Activated naive CD4-positive, alpha-beta T cell treated with anti-CD3 and anti-CD28 coated beads for 36 hours (primary cell): ENCODE data around the gene BRCA2. TPM values are rescaled to one million over a fixed set of nuclear protein-coding genes. Genes with fewer than 3 reads are reported as not detected.
"Not testable (repeated sequence)": the region's sequence is repeated elsewhere in the genome, so short reads cannot be mapped to it uniquely, and the experiment has no call there.

ENCODE experiments used
- CTCF ChIA-PET: fragments of 350-600 bp; sonication (Branson Sonifier 250); formaldehyde crosslinking; loops from one replicate; lab custom pipeline; 2021; ENCODE audit warnings: antibody characterized with exemption; lab: Charles Lee
- DNase-seq: peaks from one replicate; pipeline ENCODE4 v3.0.0-alpha.2; 2020
- H3K27ac Mint-ChIP-seq: one replicate; pipeline ENCODE4 v1.8.0; 2021; ENCODE audit warnings: mild to moderate bottlenecking, mixed read lengths
- H3K27me3 Mint-ChIP-seq: one replicate; pipeline ENCODE4 v1.8.0; 2021; ENCODE audit warnings: low read depth, mixed read lengths
- H3K36me3 Mint-ChIP-seq: one replicate; pipeline ENCODE4 v1.8.0; 2021; ENCODE audit warnings: low read depth, mixed read lengths
- H3K4me1 Mint-ChIP-seq: one replicate; pipeline ENCODE4 v1.8.0; 2021; ENCODE audit warnings: low read depth, mixed read lengths
- H3K4me3 Mint-ChIP-seq: one replicate; pipeline ENCODE4 v1.8.0; 2021; ENCODE audit warnings: mild to moderate bottlenecking, moderate library complexity, mixed read lengths
- H3K9me3 Mint-ChIP-seq: one replicate; pipeline ENCODE4 v1.8.0; 2021; ENCODE audit warnings: mixed read lengths
- intact Hi-C: fragments of 100-400 bp; cut with micrococcal nuclease; formaldehyde crosslinking; loops from one replicate; pipeline ENCODE4 v1.15.1; 2023
- total RNA-seq, 2 experiments: library from RNA; stranded (reverse); gene quantifications; one replicate each; pipeline ENCODE4 v1.2.3, GENCODE V29; 2021

BRCA2 gene
- total RNA-seq, 2 experiments from 2014 or later = 17.3 to 21.3 TPM

GRCh38 chr13:32350839-32351441 lies 35.6 kb downstream of the BRCA2 start:
- H3K4me1 Mint-ChIP-seq, H3K27me3 Mint-ChIP-seq, DNase-seq, H3K9me3 Mint-ChIP-seq, H3K27ac Mint-ChIP-seq, intact Hi-C loops, H3K4me3 Mint-ChIP-seq: not testable (repeated sequence)
- CTCF ChIA-PET = interaction anchor here (0.7 kb wide), 1 partner anchor 209 kb away, joined by 3 read pairs; no protein-coding TSS in a partner anchor
- H3K36me3 Mint-ChIP-seq = peaks cover 42% of the 10 kb centered on the region

- intact Hi-C loops = no loop called here
- Mint-ChIP-seq H3K27me3 (no peaks in the 10 kb centered on the region), H3K4me1 (no peaks in the 10 kb centered on the region)
Observed at GRCh38 chr13:32354040-32354439, 38.7 kb downstream of the BRCA2 start.

GRCh38 chr13:32355935-32356334 lies 40.6 kb downstream of the BRCA2 start:
- CTCF ChIA-PET = interaction anchor here (0.6 kb wide), 1 partner anchor 91 kb away, joined by 3 read pairs; no protein-coding TSS in a partner anchor
- peaks cover 38% of the 10 kb centered on the region for H3K36me3 Mint-ChIP-seq

More at GRCh38 chr13:32354040-32354439, 38.7 kb downstream of the BRCA2 start:
- CTCF ChIA-PET = no interaction called here
- Mint-ChIP-seq H3K9me3 (no peaks in the 10 kb centered on the region), H3K4me3 (no peak overlapping the region), H3K36me3 (peaks cover 46% of the 10 kb centered on the region), H3K27ac (no peak overlapping the region)
- no peak for DNase-seq

GRCh38 chr13:32362574-32362973 lies 47.3 kb downstream of the BRCA2 start:
- DNase-seq = no peak
- Mint-ChIP-seq H3K36me3 (peaks cover 34% of the 10 kb centered on the region), H3K4me1 (no peaks in the 10 kb centered on the region), H3K9me3 (no peaks in the 10 kb centered on the region), H3K27me3 (no peaks in the 10 kb centered on the region), H3K27ac (no peak overlapping the region), H3K4me3 (no peak overlapping the region)
- CTCF ChIA-PET = interaction anchor here (0.6 to 0.7 kb wide), 2 partner anchors 53 to 440 kb away, joined by 3 read pairs; no protein-coding TSS in a partner anchor
- intact Hi-C loops = no loop called here

More at GRCh38 chr13:32355935-32356334, 40.6 kb downstream of the BRCA2 start:
- H3K4me1 Mint-ChIP-seq, H3K4me3 Mint-ChIP-seq, H3K27me3 Mint-ChIP-seq, H3K27ac Mint-ChIP-seq, H3K9me3 Mint-ChIP-seq, DNase-seq, intact Hi-C loops: not testable (repeated sequence)

- no peak for DNase-seq
- Mint-ChIP-seq H3K27ac (no peak overlapping the region), H3K9me3 (no peaks in the 10 kb centered on the region), H3K4me3 (no peak overlapping the region), H3K36me3 (peaks cover 48% of the 10 kb centered on the region), H3K27me3 (no peaks in the 10 kb centered on the region), H3K4me1 (no peaks in the 10 kb centered on the region)
- intact Hi-C loops = no loop called here
- CTCF ChIA-PET = no interaction called here
Observed at GRCh38 chr13:32370805-32371204, 55.5 kb downstream of the BRCA2 start.

GRCh38 chr13:32376642-32377415 lies 61.5 kb downstream of the BRCA2 start:
- peaks cover 41% of the 10 kb centered on the region for H3K36me3 Mint-ChIP-seq
- intact Hi-C loops = no loop called here
- no peak overlapping the region for H3K27ac Mint-ChIP-seq
- no peaks in the 10 kb centered on the region for H3K4me1 Mint-ChIP-seq
- no peak overlapping the region for H3K4me3 Mint-ChIP-seq
- no peaks in the 10 kb centered on the region for H3K9me3 Mint-ChIP-seq
- no peak for DNase-seq
- no peaks in the 10 kb centered on the region for H3K27me3 Mint-ChIP-seq
- CTCF ChIA-PET = interaction anchor here (0.9 kb wide), 1 partner anchor 204 kb away, joined by 3 read pairs; no protein-coding TSS in a partner anchor

- Mint-ChIP-seq H3K4me1 (no peaks in the 10 kb centered on the region), H3K36me3 (peaks cover 31% of the 10 kb centered on the region), H3K27ac (no peak overlapping the region), H3K27me3 (no peaks in the 10 kb centered on the region), H3K9me3 (no peaks in the 10 kb centered on the region), H3K4me3 (no peak overlapping the region)
- DNase-seq = no peak
- CTCF ChIA-PET = interaction anchor here (0.9 kb wide), 1 partner anchor 203 kb away, joined by 3 read pairs; no protein-coding TSS in a partner anchor
- intact Hi-C loops = no loop called here
Observed at GRCh38 chr13:32378012-32378411, 62.7 kb downstream of the BRCA2 start.

GRCh38 chr13:32381539-32381938 lies 66.2 kb downstream of the BRCA2 start:
- no peak overlapping the region for H3K27ac Mint-ChIP-seq
- H3K4me1 Mint-ChIP-seq = no peaks in the 10 kb centered on the region
- H3K9me3 Mint-ChIP-seq = no peaks in the 10 kb centered on the region
- intact Hi-C loops = loop anchor here (1.0 kb wide), 2 partner anchors 62 to 200 kb away; no protein-coding TSS in a partner anchor
- no peaks in the 10 kb centered on the region for H3K27me3 Mint-ChIP-seq
- H3K4me3 Mint-ChIP-seq = no peak overlapping the region
- peaks cover 12% of the 10 kb centered on the region for H3K36me3 Mint-ChIP-seq
- DNase-seq = peak; percentile 10
- CTCF ChIA-PET = interaction anchor here (2.6 kb wide), 1 partner anchor 200 kb away, joined by 10 read pairs; no protein-coding TSS in a partner anchor

GRCh38 chr13:32383836-32384618 lies 68.7 kb downstream of the BRCA2 start:
- Mint-ChIP-seq H3K4me1 (no peaks in the 10 kb centered on the region), H3K9me3 (no peaks in the 10 kb centered on the region), H3K27me3 (no peaks in the 10 kb centered on the region), H3K27ac (no peak overlapping the region), H3K4me3 (no peak overlapping the region), H3K36me3 (peaks cover 14% of the 10 kb centered on the region)
- CTCF ChIA-PET = no interaction called here
- no peak for DNase-seq
- intact Hi-C loops = no loop called here

GRCh38 chr13:32384702-32385101 lies 69.4 kb downstream of the BRCA2 start:
- CTCF ChIA-PET = interaction anchor here (0.5 kb wide), 1 partner anchor 284 kb away, joined by 3 read pairs; no protein-coding TSS in a partner anchor
- intact Hi-C loops = no loop called here

GRCh38 chr13:32385410-32385809 lies 70.1 kb downstream of the BRCA2 start:
- CTCF ChIA-PET = interaction anchor here (0.6 kb wide), 1 partner anchor 9 kb away, joined by 3 read pairs; no protein-coding TSS in a partner anchor
- DNase-seq = no peak

More at GRCh38 chr13:32384702-32385101, 69.4 kb downstream of the BRCA2 start:
- H3K27me3 Mint-ChIP-seq = no peaks in the 10 kb centered on the region
- DNase-seq = no peak
- no peak overlapping the region for H3K4me3 Mint-ChIP-seq
- no peak overlapping the region for H3K27ac Mint-ChIP-seq
- peaks cover 12% of the 10 kb centered on the region for H3K36me3 Mint-ChIP-seq
- H3K4me1 Mint-ChIP-seq = no peaks in the 10 kb centered on the region
- no peaks in the 10 kb centered on the region for H3K9me3 Mint-ChIP-seq

GRCh38 chr13:32390048-32390447 lies 74.7 kb downstream of the BRCA2 start:
- Mint-ChIP-seq H3K4me3 (no peak overlapping the region), H3K36me3 (peaks cover 14% of the 10 kb centered on the region), H3K27me3 (no peaks in the 10 kb centered on the region), H3K4me1 (peaks cover 3% of the 10 kb centered on the region), H3K27ac (no peak overlapping the region), H3K9me3 (no peaks in the 10 kb centered on the region)
- intact Hi-C loops = no loop called here
- CTCF ChIA-PET = interaction anchor here (0.6 kb wide), 1 partner anchor 13 kb away, joined by 3 read pairs; no protein-coding TSS in a partner anchor
- DNase-seq = no peak

More at GRCh38 chr13:32385410-32385809, 70.1 kb downstream of the BRCA2 start:
- Mint-ChIP-seq H3K4me1 (no peaks in the 10 kb centered on the region), H3K36me3 (peaks cover 10% of the 10 kb centered on the region), H3K27me3 (no peaks in the 10 kb centered on the region), H3K4me3 (no peak overlapping the region), H3K9me3 (no peaks in the 10 kb centered on the region), H3K27ac (no peak overlapping the region)
- intact Hi-C loops = no loop called here
